Epithelial cell of proximal tubule (primary cell): ENCODE data around the gene HOXB9. TPM values are rescaled to one million over a fixed set of nuclear protein-coding genes. Genes with fewer than 3 reads are reported as not detected.

ENCODE experiments used
- DNase-seq: peaks from one replicate; pipeline ENCODE4 v3.0.0-alpha.2; 2011; ENCODE audit warnings: low read depth
- H3K4me3 ChIP-seq: 2 replicates; pipeline ENCODE4 v1.5.1; 2011; ENCODE audit warnings: low read depth, mild to moderate bottlenecking, low read length
- CTCF ChIP-seq: conservative IDR thresholded peaks from 2 replicates; pipeline ENCODE4 v1.5.1; 2012; ENCODE audit warnings: low read depth, mild to moderate bottlenecking, low read length
- total RNA-seq: library from RNA; depleted of rRNA; stranded (reverse); fragments of >200 nt; gene quantifications from 2 replicates; pipeline ENCODE4 v1.2.3, GENCODE V29; 2015

The HOXB9 gene
- total RNA-seq, 1 donor from 2014 or later = 74.5 TPM

- no peak overlapping the region for H3K4me3 ChIP-seq
- no peak for DNase-seq
- no peak for TF ChIP-seq CTCF
These were observed 17.5 kb upstream of the HOXB9 start for GRCh38 chr17:48643697-48644012.

GRCh38 chr17:48642843-48643696, 16.9 kb upstream of the HOXB9 start:
- no peak overlapping the region for H3K4me3 ChIP-seq
- DNase-seq = no peak
- no peak for TF ChIP-seq CTCF

GRCh38 chr17:48642059-48642842, 16.1 kb upstream of the HOXB9 start:
- TF ChIP-seq CTCF = no peak
- no peak overlapping the region for H3K4me3 ChIP-seq
- DNase-seq = no peak

- H3K4me3 ChIP-seq = no peak overlapping the region
- DNase-seq = no peak
- no peak for TF ChIP-seq CTCF
These were observed 15.4 kb upstream of the HOXB9 start for GRCh38 chr17:48641541-48642058.

GRCh38 chr17:48640858-48641180, 14.7 kb upstream of the HOXB9 start:
- no peak for DNase-seq

More at GRCh38 chr17:48640858-48641180, 14.7 kb upstream of the HOXB9 start:
- no peak overlapping the region for H3K4me3 ChIP-seq
- no peak for TF ChIP-seq CTCF
